Measurements from ENCODE around the gene TGOLN2.

DNA sequence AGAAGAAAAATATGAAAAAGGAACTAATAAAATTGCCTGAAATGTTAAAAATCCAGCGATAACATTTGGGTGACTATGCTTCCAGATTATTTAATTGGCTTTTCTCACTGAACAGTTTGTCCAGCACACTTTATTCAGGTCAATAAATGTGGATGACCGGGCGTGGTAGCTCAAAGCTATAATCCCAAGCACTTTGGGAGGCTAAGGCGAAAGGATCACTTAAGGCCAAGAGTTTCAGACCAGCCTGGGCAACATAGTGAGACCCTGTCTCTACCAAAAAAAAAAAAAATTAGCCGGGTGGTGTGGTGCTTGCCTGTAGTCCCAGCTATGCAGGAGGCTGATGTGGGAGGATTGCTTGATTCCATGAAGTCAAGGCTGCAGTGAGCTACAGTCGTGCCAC lies 55.4 kb downstream of the TGOLN2 start:
- TF ChIP-seq, protein P1, sequence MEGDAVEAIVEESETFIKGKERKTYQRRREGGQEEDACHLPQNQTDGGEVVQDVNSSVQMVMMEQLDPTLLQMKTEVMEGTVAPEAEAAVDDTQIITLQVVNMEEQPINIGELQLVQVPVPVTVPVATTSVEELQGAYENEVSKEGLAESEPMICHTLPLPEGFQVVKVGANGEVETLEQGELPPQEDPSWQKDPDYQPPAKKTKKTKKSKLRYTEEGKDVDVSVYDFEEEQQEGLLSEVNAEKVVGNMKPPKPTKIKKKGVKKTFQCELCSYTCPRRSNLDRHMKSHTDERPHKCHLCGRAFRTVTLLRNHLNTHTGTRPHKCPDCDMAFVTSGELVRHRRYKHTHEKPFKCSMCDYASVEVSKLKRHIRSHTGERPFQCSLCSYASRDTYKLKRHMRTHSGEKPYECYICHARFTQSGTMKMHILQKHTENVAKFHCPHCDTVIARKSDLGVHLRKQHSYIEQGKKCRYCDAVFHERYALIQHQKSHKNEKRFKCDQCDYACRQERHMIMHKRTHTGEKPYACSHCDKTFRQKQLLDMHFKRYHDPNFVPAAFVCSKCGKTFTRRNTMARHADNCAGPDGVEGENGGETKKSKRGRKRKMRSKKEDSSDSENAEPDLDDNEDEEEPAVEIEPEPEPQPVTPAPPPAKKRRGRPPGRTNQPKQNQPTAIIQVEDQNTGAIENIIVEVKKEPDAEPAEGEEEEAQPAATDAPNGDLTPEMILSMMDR (IDR thresholded peaks at IDR 0.05) = no peak
- TF ChIP-seq EP300 (IDR thresholded peaks at IDR 0.05) (no peak), POLR2A (IDR thresholded peaks at IDR 0.05) (no peak)

Measured in ovary (tissue), 3 donors.